ENCODE data around the gene DIPK1C.

The DIPK1C gene

DNA sequence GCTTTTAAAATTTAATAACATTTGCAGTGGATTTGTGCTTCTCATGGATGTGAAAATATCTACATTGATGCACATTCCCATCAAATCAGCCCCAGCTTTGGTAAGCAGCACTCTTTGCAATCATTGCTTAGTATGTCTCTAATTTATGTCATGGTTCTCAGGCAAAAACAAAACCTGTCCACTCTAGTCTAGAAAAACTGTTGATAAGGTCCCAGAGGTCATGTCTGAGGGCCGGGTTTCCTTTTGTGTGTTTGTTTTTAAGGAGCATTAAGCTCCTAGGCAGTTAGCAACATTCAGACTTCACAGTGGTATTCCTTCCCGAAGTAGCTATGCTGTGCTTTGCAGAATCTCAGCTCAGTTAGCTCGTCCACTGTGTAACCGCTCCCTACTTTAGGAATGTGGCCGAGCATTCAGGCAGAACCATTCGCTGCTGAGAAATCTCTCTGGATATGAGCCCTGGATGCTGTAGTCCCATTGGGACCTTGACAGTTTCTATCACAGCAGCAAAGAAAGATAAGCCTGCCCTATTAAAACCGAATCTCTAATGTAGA lies 4.0 kb downstream of the DIPK1C start:
- H3K4me1 ChIP-seq: no peaks in the 10 kb centered on the region
- H3K27me3 ChIP-seq (ENCODE audit: control insufficient read depth, insufficient read depth, low read length): peaks cover 5% of the 10 kb centered on the region

DNA sequence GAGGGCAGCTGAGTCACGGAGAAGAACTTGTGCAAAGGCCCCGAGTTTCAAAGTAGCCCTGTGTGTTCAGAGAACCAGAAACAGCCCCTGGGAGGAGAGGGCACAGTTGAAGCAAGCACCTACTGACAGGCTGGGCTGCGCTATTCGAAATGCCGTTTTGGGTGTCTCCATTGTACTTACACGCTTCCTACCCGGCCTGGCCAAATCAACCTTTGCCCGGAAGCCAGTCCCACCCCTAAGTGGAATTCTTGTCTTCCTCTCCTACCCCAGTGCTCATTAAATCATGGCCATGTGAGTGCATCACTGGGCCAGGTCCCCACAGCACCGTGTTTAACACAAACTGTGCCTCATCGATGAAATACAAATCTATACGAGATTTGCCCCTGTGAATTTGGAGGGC lies 6.0 kb downstream of the DIPK1C start:
- Histone ChIP-seq H3K4me1 (no peaks in the 10 kb centered on the region), H3K9me3 (ENCODE audit: control insufficient read depth, low read length) (no peaks in the 10 kb centered on the region), H3K4me3 (ENCODE audit: low read depth, low read length) (no peak overlapping the region), H3K79me2 (no peaks in the 10 kb centered on the region), H3K36me3 (ENCODE audit: control insufficient read depth, insufficient read depth, low read length) (no peaks in the 10 kb centered on the region), H3K9ac (no peak overlapping the region), H3K27me3 (ENCODE audit: control insufficient read depth, insufficient read depth, low read length) (peaks cover 2% of the 10 kb centered on the region), H3K4me2 (ENCODE audit: low read length) (no peak overlapping the region), H3K27ac (no peak overlapping the region), H2AFZ (no peak overlapping the region)
- TF ChIP-seq CTCF (IDR thresholded peaks at IDR 0.05): no peak

More for the DNA sequence above, 4.0 kb downstream of the DIPK1C start:
- Histone ChIP-seq H3K36me3 (ENCODE audit: control insufficient read depth, insufficient read depth, low read length) (no peaks in the 10 kb centered on the region), H3K79me2 (no peaks in the 10 kb centered on the region), H3K9ac (no peak overlapping the region), H3K4me2 (ENCODE audit: low read length) (no peak overlapping the region), H3K27ac (no peak overlapping the region), H3K9me3 (ENCODE audit: control insufficient read depth, low read length) (no peaks in the 10 kb centered on the region), H3K4me3 (ENCODE audit: low read depth, low read length) (no peak overlapping the region), H2AFZ (no peak overlapping the region)
- TF ChIP-seq CTCF (IDR thresholded peaks at IDR 0.05): no peak

GRCh38 chr18:74450626-74451025 lies 6.5 kb downstream of the DIPK1C start:
- Histone ChIP-seq H3K4me1 (no peaks in the 10 kb centered on the region), H3K4me3 (ENCODE audit: low read depth, low read length) (no peak overlapping the region), H3K9ac (no peak overlapping the region), H3K79me2 (no peaks in the 10 kb centered on the region), H3K36me3 (ENCODE audit: control insufficient read depth, insufficient read depth, low read length) (no peaks in the 10 kb centered on the region), H3K27ac (no peak overlapping the region), H2AFZ (no peak overlapping the region), H3K9me3 (ENCODE audit: control insufficient read depth, low read length) (no peaks in the 10 kb centered on the region), H3K27me3 (ENCODE audit: control insufficient read depth, insufficient read depth, low read length) (no peaks in the 10 kb centered on the region), H3K4me2 (ENCODE audit: low read length) (no peak overlapping the region)
- TF ChIP-seq CTCF (IDR thresholded peaks at IDR 0.05): no peak

- no peak overlapping the region for H3K4me3 ChIP-seq (ENCODE audit: low read depth, low read length)
- no peak overlapping the region for H3K4me2 ChIP-seq (ENCODE audit: low read length)
- no peaks in the 10 kb centered on the region for H3K9me3 ChIP-seq (ENCODE audit: control insufficient read depth, low read length)
- TF ChIP-seq CTCF (IDR thresholded peaks at IDR 0.05): no peak
- no peaks in the 10 kb centered on the region for H3K36me3 ChIP-seq (ENCODE audit: control insufficient read depth, insufficient read depth, low read length)
- H3K27me3 ChIP-seq (ENCODE audit: control insufficient read depth, insufficient read depth, low read length): no peaks in the 10 kb centered on the region
- H3K9ac ChIP-seq: no peak overlapping the region
- H3K27ac ChIP-seq: no peak overlapping the region
- no peaks in the 10 kb centered on the region for H3K79me2 ChIP-seq
- no peak overlapping the region for H2AFZ ChIP-seq
- no peaks in the 10 kb centered on the region for H3K4me1 ChIP-seq
Observed at GRCh38 chr18:74447404-74448152, 9.5 kb downstream of the DIPK1C start.

Data from parathyroid adenoma (tissue), 2 donors.